Nephron (organoid): ENCODE data around the gene PLCB1.
A peak's percentile ranks its signal among the peaks of the same experiment; 100 is the strongest.

ENCODE experiments used
- H3K27ac Mint-ChIP-seq, 3 experiments: 2 replicates each; pipeline ENCODE4 v1.8.0; 2020; ENCODE audit warnings: mixed read lengths in 3 of 3, mild to moderate bottlenecking in 2 of 3, moderate library complexity in 1 of 3
- H3K27me3 Mint-ChIP-seq: 2 replicates; pipeline ENCODE4 v1.8.0; 2021; ENCODE audit warnings: low read depth, mild to moderate bottlenecking, moderate library complexity, mixed read lengths
- H3K36me3 Mint-ChIP-seq: 2 replicates; pipeline ENCODE4 v1.8.0; 2020; ENCODE audit warnings: low read depth, mixed read lengths
- H3K4me1 Mint-ChIP-seq: 2 replicates; pipeline ENCODE4 v1.8.0; 2020; ENCODE audit warnings: mixed read lengths
- H3K4me3 Mint-ChIP-seq, 3 experiments: 2 replicates each; pipeline ENCODE4 v1.8.0; 2020; ENCODE audit warnings: mild to moderate bottlenecking in 3 of 3, mixed read lengths in 3 of 3, moderate library complexity in 2 of 3
- H3K9me3 Mint-ChIP-seq: 2 replicates; pipeline ENCODE4 v1.8.0; 2020; ENCODE audit warnings: mixed read lengths
- TF ChIP-seq, protein P1 (sequence below), 3 experiments: fragments of 200-600 bp; sonication (generic); IDR thresholded peaks; one replicate each; pipeline ENCODE4 v1.5.0; 2021; ENCODE audit warnings: antibody characterized with exemption in 3 of 3; ENCODE audit not compliant: unreplicated experiment in 3 of 3

PLCB1 gene

DNA sequence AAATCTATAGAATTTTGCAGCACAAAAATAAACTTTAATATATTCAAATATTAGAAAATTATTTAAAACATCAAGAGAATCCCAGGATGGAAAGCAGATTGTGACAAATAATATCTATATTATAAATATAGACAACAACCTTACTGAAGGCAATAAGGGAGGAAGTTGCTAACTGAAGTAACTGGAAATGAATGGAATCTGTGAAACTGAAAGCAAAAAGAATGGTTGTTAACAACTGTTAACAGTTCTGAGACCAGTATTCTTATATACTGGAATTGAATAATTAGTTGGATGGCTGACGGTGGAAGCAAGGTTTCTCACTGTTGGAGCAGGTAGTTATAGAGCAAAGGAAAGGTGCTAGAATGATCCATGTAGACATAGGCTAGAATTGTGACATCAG lies 220.4 kb downstream of the PLCB1 start:
- TF ChIP-seq, protein P1, sequence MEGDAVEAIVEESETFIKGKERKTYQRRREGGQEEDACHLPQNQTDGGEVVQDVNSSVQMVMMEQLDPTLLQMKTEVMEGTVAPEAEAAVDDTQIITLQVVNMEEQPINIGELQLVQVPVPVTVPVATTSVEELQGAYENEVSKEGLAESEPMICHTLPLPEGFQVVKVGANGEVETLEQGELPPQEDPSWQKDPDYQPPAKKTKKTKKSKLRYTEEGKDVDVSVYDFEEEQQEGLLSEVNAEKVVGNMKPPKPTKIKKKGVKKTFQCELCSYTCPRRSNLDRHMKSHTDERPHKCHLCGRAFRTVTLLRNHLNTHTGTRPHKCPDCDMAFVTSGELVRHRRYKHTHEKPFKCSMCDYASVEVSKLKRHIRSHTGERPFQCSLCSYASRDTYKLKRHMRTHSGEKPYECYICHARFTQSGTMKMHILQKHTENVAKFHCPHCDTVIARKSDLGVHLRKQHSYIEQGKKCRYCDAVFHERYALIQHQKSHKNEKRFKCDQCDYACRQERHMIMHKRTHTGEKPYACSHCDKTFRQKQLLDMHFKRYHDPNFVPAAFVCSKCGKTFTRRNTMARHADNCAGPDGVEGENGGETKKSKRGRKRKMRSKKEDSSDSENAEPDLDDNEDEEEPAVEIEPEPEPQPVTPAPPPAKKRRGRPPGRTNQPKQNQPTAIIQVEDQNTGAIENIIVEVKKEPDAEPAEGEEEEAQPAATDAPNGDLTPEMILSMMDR (IDR thresholded peaks at IDR 0.05; ENCODE audit: unreplicated experiment in 3 of 3) = no peak
- H3K36me3 Mint-ChIP-seq = no peaks in the 10 kb centered on the region
- no peaks in the 10 kb centered on the region for H3K27me3 Mint-ChIP-seq
- no peaks in the 10 kb centered on the region for H3K9me3 Mint-ChIP-seq
- H3K4me1 Mint-ChIP-seq = peaks cover 8% of the 10 kb centered on the region
- H3K27ac Mint-ChIP-seq = no peak overlapping the region
- no peak overlapping the region for H3K4me3 Mint-ChIP-seq

DNA sequence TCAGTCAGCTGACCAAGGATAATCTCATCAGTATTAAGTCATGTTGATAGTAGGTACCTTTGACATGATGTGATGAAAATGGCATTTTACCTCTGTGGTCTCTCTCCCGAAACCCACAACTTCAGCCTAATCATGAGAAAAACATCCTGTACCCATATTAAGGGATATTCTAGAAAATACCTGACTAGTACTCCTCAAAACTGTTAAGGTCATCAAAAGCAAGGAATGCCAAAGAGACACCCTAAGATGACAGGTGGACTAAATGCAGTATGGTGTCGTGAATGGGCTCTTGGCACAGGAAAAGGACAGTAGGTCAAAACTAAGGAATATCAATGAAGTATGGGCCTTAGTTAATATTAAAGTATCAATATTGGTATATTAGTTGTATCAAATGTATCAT lies 221.4 kb downstream of the PLCB1 start:
- no peaks in the 10 kb centered on the region for H3K9me3 Mint-ChIP-seq
- H3K36me3 Mint-ChIP-seq = no peaks in the 10 kb centered on the region
- H3K27ac Mint-ChIP-seq = no peak overlapping the region
- peaks cover under 1% of the 10 kb centered on the region for H3K4me1 Mint-ChIP-seq
- no peak overlapping the region for H3K4me3 Mint-ChIP-seq
- no peaks in the 10 kb centered on the region for H3K27me3 Mint-ChIP-seq
- TF ChIP-seq, protein P1 (IDR thresholded peaks at IDR 0.05; ENCODE audit: unreplicated experiment in 3 of 3) = no peak

DNA sequence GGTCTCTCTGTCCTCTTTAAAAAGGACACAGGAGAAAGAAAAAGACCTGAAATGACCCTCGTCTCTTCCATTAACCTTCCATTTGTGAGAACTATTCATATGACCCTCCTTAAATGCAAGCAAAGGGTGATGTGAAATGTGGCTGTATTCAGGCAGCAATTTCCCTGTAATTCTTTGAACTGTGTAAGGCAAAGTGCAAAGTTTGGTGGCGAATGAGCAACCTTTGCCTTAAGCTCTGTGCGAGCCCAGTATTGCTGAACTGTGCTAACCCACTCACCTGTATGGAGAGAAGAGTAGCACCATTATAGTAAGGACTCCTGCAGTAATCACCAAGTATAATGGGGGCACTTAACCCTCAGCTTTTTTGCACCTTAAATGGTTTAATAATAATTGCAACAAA lies 223.4 kb downstream of the PLCB1 start:
- Mint-ChIP-seq H3K27ac (peak overlapping the region in 1 of 3 experiments; percentile 35), H3K36me3 (no peaks in the 10 kb centered on the region), H3K4me3 (no peak overlapping the region), H3K27me3 (no peaks in the 10 kb centered on the region), H3K4me1 (no peaks in the 10 kb centered on the region), H3K9me3 (no peaks in the 10 kb centered on the region)
- TF ChIP-seq, protein P1 (IDR thresholded peaks at IDR 0.05; ENCODE audit: unreplicated experiment in 3 of 3) = no peak

DNA sequence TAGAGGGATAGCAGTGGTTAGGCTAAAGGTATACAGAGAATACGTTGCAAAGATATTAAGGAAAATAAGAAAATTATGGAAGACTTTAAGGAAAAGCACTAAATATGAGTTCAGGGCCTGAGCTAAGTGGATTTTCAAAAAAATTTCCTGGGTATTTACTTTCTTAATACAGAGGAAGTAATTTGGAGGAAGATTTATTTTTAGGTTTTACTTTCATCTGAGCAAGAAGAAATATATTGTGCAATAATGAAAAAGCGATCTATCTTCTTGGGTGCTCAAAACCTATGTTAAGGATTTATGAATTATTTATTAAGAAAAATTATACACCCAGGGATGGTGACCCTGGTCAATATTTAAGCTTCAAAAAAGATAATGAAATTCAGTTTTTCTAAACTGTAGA lies 224.7 kb downstream of the PLCB1 start:
- Mint-ChIP-seq H3K36me3 (no peaks in the 10 kb centered on the region), H3K27ac (no peak overlapping the region), H3K4me1 (no peaks in the 10 kb centered on the region), H3K4me3 (no peak overlapping the region), H3K9me3 (no peaks in the 10 kb centered on the region), H3K27me3 (no peaks in the 10 kb centered on the region)
- TF ChIP-seq, protein P1 (IDR thresholded peaks at IDR 0.05; ENCODE audit: unreplicated experiment in 3 of 3) = no peak

DNA sequence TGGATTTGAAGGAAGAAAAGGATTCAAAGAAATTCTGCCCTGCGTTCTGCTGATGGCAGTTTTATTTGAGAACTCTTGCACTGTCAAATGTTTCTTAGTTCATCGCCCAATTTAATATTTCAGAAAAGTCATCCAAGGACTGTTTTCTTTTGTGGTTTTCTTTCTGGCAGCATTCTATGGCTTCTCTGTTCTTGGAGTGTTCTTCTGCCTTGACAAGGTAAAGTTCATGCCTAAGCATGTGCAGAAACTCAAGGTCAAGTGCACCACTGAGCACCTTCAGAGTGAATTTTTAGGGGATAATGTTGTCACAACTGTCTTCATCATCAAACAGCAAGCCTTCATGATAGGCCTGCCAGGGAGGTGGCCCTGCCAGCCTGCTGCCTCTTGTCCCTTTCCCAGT lies 225.6 kb downstream of the PLCB1 start:
- Mint-ChIP-seq H3K36me3 (no peaks in the 10 kb centered on the region), H3K9me3 (no peaks in the 10 kb centered on the region), H3K4me1 (no peaks in the 10 kb centered on the region), H3K27me3 (no peaks in the 10 kb centered on the region), H3K27ac (no peak overlapping the region), H3K4me3 (no peak overlapping the region)
- TF ChIP-seq, protein P1 (IDR thresholded peaks at IDR 0.05; ENCODE audit: unreplicated experiment in 3 of 3) = no peak

DNA sequence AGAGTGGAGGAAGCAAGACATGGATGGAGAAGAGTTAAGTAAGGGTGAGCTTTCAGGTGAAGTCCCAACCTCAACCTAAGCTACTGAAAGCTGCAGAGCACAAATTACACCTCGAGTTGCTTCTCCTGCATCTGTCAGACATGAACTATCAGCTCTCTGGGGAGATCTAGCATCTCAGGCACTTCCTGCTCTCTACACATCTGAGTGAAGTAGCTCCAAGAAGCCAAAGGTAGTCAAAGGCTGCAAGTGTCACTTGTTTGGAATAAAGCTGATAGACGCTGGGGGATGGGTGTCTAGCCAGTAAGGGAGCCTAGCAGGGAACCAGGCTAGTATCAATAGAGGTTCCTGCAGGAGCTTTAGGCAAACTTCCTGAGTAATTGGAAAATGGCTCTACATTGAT lies 228.0 kb downstream of the PLCB1 start:
- Mint-ChIP-seq H3K36me3 (no peaks in the 10 kb centered on the region), H3K4me3 (no peak overlapping the region)

More for the DNA sequence above, 228.0 kb downstream of the PLCB1 start:
- H3K9me3 Mint-ChIP-seq = no peaks in the 10 kb centered on the region
- TF ChIP-seq, protein P1 (IDR thresholded peaks at IDR 0.05; ENCODE audit: unreplicated experiment in 3 of 3) = no peak
- H3K27me3 Mint-ChIP-seq = no peaks in the 10 kb centered on the region
- H3K4me1 Mint-ChIP-seq = no peaks in the 10 kb centered on the region
- H3K27ac Mint-ChIP-seq = no peak overlapping the region
